HG03108 (cell line): ENCODE measurements around the gene CLDN20.
A peak's percentile ranks its signal among the peaks of the same experiment; 100 is the strongest.
"Not testable (repeated sequence)": the region's sequence is repeated elsewhere in the genome, so short reads cannot be mapped to it uniquely, and the experiment has no call there.

ENCODE experiments used
- ATAC-seq: cut with Tn5 transposase; IDR thresholded peaks from one replicate; pipeline ENCODE4 v1.9.1; 2021; ENCODE audit warnings: moderate library complexity; ENCODE audit not compliant: unreplicated experiment

The CLDN20 gene

DNA sequence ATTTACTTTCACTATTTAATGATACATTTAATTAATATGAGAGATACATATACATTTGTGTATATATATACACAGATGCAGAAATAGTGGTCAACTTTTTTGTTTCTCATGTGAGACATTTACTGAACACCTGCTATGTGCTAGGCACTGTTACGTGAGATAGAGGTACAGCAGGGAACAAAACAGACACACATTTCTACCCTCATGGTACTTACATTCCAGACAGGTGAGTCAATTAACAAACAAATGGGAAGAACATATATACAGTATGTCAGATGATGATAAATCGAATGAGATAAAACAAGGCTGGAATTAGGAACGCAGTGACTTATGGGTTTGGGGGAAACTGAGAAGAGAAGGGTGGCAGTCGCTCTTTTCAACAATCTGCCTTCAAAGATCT lies 45.3 kb downstream of the CLDN20 start:
- no peak for ATAC-seq

- no peak for ATAC-seq
Observed at GRCh38 chr6:155310596-155310995, 46.8 kb downstream of the CLDN20 start.

DNA sequence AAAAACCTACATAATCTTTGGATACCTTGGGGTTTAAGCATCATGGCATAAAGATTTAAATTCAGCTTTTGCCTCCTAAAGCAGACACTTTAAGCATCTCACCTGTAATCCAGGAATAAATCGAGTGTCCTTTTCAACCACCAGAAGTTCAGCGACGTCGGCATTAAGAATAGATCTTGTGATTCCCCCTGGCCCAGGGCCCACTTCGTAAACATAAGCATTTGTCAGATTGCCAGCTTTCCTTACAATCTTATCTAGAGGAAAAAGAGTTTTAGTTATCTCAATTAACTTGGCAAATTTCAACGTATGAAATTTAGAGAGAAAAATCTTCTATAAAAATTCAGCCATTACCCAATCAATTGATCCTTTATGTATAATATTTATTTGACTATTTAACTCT lies 47.3 kb downstream of the CLDN20 start:
- ATAC-seq: no peak

DNA sequence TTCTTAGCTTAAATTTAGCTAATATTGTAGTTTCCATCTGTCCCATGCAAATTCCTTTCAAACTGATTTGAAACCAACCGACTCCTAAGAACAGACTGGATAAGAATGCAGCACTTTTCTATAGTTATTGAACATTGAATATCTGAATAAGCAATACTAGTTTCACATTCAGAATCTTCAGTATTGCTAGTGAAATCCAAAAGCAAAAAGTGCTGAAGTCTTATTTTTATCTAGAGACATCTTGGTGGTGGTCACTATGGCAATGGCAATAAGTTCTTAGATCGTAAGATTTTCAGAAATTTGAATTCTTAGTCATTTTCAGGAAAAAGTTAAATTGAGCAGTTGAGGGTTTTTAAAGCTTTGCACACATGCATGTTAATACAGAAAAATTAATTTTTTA lies 47.8 kb downstream of the CLDN20 start:
- no peak for ATAC-seq

DNA sequence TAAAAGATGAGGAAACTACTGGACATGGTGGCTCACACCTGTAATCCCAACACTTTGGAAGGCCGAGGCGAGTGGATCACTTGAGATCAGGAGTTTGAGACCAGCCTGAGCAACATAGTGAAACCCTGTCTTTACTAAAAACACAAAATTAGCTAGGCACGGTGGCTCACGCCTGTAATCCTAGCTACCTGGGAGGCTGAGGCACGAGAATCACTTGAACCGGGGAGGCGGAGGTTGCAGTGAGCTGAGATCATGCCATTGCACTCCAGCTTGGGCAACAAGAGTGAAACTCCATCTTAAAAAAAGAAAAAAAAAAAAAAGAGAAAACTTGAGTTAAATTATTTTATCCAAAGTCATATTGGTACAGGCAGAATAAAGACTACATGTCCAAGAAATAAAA lies 49.1 kb downstream of the CLDN20 start:
- not testable (repeated sequence) for ATAC-seq

DNA sequence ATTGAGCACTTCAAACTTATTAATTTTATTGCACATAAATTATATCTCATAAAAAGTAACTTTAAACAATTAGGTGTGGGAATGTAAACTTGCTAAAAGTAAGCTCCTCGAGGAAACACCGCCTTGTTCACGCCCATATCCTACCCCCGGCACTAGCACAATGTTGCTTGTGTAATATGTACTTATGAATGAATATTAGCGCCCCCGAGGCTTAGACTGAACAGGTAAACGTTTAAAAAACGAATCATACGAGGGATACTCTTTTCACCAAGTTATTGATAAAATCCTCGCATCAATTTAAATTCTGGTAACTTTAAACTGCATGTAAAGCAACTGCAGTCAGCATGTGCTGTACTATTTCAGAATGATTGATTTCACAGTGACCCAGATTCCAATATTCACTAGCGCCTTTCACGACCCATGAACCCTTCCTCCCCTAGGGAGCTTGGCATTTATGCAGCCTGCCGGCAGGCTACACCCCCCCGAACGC lies 49.8 kb downstream of the CLDN20 start:
- peak; percentile 1 for ATAC-seq

DNA sequence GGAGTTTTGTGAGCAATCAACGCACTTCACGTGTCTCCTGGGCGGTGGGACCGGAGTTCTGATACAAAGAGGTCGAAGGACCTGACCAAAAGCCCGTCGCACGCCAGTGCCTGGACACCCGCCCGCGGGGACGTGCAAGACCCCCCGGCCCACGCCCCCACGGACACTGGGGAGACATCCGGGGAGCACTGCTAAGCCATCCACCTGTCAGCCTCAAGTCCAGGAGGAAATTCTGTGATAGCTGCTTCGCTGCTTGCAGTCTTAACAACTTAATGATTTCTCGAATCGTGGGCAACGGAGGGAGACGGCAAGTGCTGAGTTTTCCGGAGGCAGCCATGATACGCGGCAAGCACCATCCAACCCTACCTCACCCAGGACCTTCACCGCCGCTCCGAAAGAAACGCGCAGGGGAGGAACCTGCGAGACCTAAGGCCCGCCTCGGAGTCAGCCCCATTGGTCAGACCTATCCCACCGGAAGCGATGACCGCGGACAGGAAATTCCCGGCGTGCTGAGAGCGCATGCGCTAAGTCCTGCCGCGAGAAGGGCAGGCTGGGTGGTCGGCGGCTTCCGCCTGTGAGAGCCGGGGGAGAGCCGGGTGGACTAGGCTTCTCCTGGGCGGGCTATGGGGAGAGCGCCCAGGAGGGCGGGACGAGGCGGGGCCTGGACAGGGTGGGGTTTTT lies 50.4 kb downstream of the CLDN20 start, which contains the start of gene TFB1M:
Gene TFB1M (minus strand): TSS at position 393 of the 681 bp plus-strand sequence. CDS start 56 bp downstream, at position 337.
- ATAC-seq: peak; percentile 96

DNA sequence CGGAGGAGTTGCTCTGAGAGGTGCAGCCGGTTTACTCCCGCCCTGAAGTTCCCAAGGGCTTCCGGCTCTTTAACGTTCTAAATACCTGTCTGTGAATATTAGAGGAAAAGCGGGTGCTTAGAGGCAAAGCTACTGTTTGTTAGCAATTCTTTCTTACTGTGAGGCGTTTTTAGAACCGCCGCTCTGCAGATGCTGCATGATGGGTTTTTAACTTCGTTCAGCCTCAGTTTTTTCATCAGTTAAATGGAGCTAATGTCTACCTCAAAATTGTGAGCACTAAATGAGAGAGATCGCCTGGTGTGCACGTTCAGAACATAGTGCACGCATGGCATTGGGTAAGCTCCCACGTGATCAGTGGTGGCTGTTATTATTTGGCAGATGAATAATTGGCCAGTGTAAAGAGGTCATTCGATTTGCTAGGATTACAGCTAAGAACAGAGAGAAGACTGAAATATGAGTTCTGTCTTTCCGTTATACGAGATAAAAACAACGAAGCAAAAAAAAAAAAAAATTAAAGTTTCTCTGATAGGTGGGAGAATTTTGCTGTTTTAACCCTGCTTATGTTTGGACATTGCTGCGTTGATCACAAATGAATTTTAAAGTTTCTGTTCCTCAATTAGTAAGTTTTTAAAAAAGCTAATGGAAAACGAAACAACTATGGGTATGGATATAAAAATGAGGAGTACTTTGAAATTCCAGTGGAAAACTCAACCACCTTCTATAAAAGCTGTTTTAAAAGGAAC lies 51.1 kb downstream of the CLDN20 start:
- ATAC-seq: peak; percentile 40

DNA sequence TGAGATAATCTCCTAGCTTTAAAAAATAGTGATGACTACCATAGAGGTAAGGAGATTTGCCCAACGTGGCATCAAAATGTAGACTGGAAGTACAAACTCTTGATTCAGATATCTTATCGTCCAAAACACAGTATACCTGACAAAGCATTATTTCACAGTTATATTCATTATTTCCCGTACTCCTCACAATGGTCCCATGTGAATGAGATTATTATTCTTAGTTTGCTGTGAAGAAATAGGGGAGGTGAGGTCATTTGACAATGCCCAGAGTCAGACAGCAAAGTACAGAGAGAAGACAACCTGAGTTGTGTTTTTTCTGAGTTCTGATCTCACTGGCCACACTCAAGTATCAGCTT lies 51.7 kb downstream of the CLDN20 start:
- no peak for ATAC-seq

GRCh38 chr6:155316419-155316818 lies 52.6 kb downstream of the CLDN20 start:
- ATAC-seq: no peak

DNA sequence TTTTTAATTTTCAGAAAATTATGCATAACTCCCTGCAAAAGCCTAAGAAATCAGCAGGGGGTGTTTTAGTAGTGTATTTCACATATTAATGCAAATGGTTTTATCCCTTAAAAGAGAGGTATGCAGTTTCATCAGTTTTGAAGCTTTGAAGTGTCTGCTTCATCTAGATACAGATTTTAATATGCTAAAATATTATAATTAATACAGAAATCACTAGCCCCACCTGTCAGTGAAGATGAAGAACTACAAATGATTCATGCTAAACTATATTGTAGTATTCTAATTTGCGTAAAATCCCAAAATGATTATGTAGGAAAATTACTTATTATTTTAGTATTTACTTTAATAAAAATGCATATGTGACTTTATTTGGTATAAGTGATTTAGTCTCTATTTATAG lies 53.4 kb downstream of the CLDN20 start:
- ATAC-seq: no peak

GRCh38 chr6:155319902-155320301 lies 56.1 kb downstream of the CLDN20 start:
- ATAC-seq: no peak

DNA sequence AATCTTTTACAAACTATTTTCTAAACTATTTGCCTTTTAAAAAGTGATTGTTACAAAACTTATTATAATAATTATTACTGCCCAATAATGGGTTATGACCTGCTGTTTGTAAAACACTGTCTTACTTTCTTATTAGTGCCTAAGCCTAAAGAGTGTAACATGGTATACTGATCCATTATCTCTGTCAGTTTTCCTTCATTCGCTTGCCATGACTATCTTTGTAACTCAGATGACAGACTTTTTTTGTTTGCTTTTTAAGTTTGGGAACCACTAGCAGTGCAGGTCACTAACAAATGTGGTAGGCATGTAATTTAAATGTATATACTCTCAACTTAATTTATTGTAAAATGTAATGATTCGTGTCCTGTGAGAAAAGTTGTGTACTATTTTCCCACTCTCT lies 60.4 kb downstream of the CLDN20 start:
- ATAC-seq: no peak

- ATAC-seq: no peak
Observed at GRCh38 chr6:155324993-155325392, 61.2 kb downstream of the CLDN20 start.

DNA sequence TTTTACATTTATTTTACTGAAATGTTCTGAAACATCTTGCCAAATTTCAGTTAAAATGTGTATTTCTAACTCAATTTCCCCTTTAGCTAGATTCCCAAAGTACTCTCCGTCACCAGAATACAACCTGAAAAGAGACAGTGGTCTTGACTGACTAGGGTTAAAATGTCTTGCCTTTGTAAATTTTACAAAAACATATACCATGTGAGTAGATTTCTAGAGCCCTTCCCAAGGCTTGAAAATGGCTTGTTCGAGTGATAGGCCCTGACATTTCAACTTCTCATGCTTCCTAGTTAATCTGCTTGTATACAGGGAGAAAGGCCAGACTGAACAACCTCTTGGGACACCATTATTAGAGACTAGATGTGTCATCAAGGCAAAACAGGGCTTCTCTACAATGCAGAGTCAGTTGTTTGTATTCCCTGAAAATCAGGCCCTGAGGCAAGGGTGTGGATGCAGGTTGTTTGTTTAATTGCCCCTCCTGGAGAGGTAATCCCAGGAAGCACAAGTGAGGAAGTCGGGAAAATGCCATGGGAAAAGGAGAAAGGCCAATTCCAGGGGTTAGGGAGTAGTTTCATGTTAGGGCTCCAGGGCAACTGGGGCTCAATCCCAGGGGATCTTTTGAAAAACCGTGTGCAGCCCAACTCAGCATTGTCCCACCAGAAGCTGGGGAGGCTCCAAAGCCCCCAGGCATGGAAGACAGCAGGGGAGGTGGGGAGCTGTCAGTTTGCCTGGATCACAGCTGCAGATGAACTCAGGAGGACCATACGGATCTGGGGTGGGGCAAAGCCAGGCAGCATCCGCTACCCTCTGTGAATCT lies 62.1 kb downstream of the CLDN20 start:
- no peak for ATAC-seq
